HK-2 (cell line): ENCODE measurements around the gene ADAMTSL2.

Experiments
- DNase-seq: peaks from one replicate; pipeline ENCODE4 v3.0.0-alpha.2; 2018; ENCODE audit not compliant: unreplicated experiment

The ADAMTSL2 gene

DNA sequence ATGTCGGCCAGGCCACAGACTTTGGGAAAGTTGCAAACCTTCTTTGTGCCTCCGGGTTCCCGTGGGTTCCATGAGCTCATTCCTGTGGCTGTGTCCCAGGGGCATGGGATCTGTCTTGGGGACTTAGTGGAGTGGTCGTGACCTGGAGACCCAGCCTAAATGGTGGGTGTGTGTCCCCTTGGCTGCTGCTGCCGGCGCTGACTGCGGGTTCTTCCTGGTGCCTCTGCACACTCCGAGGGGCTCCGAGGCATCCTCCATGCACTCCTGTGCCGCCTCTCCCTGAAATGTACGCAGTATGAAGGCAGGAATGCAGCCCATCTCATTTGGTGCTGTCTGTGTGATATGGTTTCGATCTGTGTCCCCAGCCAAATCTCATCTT, 34.6 kb upstream of the ADAMTSL2 start:
- no peak for DNase-seq

DNA sequence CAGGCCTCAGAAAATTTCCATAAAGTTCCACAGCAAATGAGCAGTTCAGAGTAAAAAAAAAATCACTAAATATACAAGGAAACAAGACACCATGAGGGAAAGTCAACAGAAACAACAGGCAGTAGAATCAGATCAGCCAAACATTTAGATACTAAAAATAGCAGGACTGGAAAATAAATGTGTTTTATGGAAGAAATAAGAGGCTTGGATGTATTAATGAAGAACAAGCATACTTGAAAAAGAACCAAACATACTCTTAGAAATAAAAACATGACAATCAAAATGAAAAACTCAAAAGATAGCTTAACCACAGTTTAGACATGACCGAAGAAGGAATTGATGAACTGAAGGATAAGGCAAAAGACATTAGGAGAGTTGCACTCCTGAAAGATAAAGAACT, 32.4 kb upstream of the ADAMTSL2 start:
- DNase-seq, result no peak

DNA sequence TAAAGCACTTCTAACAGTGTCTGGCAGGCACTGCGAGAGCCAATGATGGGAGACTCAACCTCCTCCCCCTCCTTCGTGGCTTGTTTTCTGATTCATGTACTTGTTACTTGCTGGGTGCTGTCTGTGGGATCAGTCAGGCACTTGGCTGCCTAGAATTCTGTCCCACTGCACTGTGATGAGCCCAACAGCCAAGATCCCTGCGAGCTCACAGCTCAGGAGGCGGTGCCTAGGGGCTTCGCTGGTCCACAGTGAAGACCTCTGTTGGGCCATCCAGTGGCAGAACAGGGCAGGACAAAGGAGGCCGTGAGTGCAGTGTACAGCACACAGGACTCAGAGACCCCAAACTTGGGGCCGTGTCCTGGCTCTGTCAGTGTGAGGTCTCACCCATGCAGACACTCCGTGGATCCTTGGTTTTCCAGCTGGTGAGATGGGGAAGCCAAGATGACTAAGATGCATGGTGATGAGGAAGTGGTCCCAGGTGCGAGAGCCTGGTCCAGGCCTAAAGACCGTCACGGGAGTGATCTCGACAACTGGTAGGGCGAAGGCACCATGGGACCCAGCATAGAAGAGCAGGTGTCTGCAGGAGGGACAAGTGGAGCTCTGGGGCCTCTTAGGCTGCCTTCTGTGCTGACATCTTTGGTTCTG, 29.2 kb upstream of the ADAMTSL2 start:
- DNase-seq, result no peak

DNA sequence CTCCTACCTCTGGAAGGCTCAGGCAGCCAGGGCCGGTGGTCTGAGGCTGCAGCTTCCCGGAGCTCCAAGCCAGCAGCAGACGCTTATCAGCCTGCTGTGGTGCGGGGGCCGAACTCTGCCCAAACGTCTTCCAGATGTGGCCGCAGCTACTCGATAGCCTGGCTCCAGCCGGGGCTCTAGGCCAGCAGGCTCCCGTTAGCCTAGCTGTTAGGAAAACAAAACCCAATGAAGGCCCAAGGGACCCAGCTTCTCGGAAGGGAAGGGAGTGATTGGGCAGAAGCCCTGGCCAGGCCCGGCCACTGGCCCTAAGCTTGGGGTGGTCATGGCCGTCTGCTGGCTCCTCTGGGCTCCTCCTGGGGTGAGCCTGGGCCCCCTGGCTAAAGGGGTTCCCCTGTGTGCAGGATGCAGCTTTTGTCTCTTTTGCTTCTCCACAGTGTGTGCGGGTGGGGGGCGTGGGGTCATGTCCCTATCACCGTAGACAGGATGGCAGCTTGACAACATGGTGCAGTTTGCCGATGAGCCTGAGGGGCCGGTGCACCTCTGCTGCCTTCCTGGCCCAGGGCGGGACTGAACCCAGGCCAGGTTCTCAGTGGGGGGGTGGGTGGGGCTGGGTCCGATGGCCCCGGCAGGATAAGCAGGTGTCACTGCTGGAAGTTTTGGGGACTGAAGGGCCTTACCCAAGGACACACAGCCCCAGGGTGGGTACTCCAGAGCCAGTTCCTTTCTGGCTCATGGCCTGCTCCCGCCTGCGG, 28.4 kb upstream of the ADAMTSL2 start:
- DNase-seq, result no peak

DNA sequence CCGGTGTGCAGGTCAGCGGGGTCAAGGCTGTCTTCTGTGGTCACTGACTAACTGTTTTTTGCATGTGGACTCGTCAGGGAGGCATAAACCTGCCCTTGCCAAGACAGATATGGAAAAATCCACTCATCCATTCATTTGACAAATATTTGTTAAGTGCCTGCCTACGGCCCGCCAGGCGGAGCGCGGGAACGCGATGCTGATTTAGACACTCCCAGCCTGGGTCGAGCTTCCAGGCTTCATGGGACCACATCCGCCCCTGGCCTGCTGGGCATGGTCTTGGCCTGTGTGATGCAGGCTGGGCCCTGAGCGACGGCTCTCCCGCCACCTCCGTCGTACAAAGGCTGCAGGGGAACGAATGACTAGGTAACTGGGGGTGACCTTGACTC, 27.9 kb upstream of the ADAMTSL2 start:
- DNase-seq, result peak; percentile 92

DNA sequence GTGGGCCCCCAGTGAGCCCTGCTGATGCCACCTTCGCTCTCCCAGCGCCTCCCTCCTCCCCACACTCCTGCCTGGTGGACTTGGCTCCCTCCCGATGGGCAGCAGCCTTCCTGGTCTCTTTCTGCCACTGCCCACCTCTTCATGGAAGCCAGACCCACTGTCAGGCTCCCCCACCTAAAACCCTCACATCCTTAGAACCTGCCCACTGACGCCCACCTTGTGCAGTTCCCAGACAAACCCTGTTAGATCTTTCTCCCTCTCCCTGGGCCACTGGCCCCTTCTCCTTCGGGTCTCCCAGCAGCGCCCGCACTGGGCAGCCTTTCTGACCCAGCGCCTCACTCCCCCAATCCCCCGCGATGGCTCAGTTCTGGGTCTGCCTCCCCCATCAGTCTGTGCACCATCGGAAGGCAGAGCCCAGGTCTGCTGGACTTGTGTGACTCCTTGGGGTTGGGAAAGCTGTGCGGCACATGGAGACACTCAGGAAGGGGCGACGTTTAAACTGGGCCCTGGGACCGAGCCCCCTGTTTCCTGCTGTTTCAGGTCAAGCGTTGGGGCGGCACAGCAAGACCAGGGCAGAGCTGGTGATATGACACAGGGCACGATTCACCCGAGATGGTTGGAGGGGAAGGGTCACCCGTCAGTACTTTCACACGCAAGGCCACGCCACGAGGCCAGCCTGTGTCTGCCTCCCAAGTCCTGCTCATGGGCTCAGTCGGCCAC, 27.1 kb upstream of the ADAMTSL2 start:
- DNase-seq, result no peak

DNA sequence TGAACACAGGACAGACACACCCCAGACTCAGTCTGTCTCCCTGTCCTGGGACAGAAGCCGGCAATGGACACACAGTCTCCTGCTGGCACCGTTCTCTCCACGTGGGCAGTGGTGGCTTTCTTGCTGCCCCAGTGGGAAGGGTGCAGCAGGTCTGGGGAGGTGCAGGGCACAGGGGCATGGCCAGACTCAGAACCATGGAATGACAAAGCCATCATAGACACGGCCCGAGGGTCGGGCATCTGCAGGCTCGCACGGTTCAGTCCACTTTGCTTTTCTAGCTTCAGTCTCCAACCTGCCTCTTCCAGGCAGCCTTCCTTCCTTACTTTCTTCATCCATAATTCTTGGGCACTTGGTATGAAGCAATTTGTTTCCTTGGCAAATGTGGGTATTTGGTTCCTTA, 26.5 kb upstream of the ADAMTSL2 start:
- DNase-seq, result no peak

DNA sequence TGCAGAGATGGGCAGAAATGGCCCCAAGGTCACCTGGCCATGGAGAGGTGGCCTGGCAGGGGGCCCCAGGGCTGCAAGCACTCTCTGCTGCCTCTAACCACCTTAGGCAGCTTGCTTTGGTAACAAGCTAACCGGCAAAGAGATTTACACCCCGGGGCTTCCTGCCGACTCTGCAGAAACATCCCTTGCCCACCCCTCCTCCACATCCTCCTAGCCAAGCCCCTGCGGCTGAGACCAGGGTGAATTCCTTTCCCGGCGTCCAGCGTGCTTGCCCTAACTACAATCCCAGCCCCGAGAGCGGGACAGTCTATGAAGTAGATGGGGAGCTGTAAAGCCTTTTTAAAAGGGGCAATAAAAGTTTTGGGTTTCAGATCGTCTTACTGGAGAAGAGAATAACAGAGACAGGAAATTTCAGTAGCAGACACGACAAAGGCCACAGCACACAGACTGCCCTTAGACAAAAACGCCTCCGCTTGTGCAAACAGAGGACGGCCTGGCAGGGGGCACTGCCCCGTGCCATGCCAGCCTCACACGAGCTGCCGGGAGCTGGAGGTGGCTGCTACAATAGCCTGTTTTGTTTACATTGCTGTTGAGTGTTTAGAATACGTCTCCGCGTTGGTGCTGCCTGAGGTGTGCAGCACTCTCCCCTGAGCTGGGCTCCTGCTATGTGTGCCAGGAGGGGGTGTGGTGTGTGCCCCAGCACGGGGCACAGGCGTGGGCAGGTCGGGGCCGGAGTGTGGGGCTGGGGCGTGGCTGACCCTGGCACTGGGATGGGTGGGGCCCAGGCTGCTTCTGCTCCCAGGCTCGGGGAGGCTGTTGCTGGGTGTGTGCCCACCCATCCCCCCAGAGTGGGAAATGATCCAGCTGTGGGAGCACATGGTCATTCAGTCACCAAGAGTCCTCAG, 25.1 kb upstream of the ADAMTSL2 start:
- no peak for DNase-seq

DNA sequence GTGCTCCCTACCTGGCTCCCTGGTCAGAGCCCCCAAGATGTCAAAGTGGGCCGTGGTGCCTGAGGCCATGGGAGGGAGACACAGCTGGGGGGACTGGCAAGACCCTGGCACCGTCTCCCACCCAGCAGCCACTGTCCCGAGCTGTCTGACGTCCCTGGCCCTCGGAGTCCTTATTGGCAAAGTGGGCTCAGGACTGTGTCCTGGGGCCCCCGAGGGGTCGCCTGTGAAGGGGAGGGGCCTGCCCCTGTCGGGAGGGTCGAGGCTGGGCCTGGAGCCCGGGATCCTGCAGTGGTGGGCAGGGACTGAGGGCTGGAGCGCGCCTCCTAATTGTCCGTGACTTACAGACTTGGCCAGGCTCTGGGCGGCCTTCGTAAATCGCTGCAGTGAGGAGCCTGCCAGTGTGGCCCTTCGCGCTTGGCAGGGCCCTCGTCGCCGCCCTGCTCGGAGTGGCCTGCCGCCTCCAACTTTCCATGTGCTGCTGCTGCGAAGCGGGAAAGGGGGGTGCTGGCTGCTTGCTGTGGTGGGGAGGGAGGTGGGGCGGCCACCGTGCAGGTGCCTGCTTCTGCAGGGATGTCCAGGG, 23.5 kb upstream of the ADAMTSL2 start:
- DNase-seq, result no peak

DNA sequence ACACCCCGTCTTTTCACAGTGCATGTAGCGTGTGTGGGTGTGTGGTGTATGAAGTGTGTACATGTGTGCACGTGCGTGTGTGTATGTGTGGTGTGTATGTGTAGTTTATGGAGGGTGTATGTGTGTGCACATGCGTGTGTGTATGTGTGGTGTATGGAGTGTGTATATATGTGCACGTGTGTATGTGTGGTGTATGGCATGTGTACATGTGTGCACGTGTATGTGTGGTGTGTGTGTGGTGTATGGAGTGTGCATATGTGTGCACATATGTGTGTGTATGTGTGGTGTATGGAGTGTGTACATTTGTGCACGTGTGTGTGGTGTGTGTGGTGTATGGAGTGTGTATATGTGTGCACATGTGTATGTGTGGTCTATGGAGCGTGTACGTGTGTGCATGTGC, 22.9 kb upstream of the ADAMTSL2 start:
- no peak for DNase-seq

DNA sequence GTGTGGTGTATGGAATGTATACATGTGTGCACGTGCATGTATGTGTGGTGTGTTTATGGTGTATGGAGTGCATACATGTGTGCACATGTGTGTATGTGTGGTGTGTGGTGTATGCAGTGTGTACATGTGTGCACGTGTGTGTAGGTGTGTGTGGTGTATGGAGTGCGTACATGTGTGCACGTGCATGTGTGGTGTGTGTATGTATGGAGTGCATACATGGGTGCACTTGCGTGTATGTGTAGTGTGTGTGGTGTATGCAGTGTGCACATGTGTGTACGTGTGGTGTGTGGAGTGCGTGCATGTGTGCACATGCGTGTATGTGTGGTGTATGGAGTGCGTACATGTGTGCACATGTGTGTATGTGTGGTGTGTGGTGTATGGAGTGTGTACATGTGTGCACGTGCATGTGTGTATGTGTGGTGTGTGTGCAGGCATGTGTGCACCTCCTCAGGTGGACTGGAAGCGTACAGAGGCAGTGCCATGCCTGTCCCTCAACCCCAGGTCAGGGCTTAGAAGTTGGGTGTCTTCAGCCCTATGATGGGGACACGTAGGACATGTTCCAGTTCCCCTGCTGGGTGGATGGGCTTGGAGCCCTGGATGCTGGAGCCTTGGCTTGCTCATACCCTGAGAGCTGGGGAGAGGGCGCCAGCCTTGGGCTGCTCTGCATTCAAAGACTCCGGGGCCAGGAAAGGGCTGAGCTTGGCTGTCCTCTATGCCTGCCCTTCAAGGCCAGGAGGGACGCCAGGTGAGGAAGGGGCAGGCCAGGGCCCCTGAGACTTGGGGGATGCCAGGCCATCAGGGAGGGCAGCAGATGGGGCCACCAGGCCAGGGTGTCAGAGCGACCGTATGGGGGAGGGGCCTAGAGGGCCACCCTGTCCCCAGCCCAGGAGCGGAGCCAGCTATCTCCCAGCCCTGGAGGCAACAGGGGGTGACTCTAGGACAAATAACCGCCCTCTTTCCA, 22.0 kb upstream of the ADAMTSL2 start:
- DNase-seq, result no peak

DNA sequence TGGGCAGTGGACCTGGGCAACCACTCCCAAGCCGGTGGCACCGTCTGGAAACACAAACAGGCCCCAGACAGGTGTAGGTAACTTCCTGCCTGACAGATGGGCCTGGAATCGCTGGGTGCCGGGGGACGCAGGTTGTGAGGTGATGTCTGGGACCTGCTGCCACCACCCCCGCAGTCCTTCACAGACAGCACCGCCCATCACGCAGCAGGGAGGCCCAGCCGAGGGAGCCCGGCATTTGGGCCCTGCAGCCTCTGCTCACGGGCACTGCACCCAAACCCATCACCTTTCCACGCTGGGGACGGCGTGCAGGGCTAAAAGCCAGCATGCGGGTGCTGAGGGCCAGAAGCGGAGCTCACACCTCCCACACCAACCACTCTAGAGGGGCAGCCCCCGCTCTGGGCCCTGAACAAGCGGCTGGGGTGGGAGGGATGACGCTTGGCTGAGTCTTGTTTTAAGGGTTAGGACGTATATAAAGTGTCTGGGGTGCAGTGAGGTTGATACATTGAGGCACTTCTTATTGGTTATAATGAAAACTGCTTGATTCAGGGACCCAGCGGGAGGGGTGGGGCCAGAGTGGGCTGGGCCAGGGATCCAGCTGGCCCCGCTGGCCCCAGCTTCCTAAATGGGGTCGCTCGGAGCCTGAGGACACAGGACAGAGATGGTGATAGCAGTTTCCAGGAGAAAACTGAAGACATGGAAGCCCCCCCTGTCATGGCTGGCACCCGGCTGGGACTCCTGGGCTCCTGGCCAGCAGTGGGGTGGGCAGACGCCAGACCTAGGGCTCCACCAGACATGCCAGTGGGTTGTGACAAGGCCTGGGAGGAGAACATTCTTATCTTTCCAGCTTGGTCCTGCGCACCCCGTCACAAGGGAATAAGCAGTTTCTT, 21.0 kb upstream of the ADAMTSL2 start:
- no peak for DNase-seq

DNA sequence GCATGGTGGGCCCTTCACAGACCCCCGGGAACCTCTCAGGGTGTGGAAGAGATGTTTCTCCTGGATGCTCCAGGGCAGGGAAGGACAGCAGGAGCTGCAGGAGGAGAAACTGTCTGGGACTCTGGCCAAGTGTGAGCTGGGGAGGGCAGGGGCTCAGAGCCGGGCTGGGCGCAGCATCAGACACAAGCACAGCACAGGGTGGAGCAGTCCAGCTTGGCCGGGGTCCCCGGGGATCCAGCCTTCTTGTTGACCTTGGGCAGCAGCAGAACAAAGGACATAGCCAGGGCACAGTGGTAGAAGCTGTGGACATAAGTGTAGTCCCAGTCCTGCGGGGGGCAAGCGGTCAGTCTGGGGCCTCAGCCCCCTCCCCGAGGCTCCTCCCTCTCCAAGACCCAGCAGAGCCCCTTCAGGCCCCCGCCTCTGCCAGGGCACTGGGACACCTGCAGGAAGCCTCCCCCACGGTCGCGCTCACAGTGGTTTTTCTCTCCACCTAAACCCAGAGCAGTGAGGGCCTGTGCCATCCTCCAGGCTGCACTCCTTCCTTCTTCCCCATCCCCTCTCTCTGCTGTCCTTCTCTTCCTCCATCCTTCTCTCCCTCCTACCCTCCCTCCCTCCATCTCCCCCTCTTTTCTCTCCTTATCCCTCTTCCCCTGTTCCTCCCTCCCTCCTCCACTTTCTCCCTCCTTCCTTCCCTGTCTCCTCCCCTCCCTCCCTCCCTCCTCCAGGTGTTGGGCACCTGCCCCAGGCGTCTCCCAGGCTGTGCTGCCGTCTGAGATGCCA, 19.9 kb upstream of the ADAMTSL2 start:
- no peak for DNase-seq

DNA sequence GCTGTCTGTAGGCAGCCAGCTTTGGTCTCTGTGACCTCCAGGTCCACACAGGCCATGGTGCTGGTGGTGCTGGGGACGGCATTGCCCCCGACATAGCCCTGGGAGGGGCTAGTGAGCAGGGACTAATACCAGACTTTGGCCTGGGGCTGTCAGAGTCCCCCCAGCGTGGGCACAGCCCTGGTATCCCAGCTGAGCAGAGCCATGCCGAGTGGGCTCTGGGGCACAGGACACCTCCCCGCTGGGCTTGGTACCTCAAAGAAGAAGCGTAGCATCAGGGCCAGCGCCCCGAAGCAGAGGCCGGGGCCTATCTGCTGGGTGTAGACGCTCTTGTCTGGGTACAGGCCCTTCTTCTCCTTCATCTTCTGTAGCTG, 19.3 kb upstream of the ADAMTSL2 start:
- no peak for DNase-seq

DNA sequence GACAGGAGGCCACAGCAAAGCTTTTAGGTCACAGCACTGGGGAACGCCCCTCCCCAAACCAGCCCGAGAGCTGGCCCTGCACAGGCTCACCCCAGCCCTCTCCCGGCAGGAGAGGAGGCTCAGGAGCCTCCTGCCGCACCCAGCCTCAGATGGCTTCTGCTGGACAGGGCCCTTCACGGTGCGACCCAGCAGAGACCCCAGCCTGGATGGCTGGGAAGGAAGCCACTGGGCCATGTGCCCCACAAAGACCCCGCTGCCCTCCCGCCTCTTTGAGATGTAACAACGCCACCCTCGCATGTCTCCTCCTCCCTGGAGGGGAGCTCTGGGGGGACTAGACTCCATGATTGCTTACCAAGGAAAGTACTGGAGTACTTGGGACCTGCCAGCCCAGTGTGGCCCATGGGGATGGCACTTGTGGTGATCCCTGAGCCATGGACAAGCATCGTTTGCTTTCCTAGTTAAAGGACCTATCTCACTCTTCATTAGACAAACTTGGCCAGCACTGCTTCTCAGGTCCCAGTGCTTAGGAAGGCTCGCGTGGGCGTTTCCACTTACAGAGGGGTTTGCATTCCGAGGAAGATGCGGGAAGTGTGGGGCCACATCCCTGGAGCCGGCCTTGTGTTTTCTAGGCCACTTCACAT, 18.8 kb upstream of the ADAMTSL2 start:
- DNase-seq, result no peak

DNA sequence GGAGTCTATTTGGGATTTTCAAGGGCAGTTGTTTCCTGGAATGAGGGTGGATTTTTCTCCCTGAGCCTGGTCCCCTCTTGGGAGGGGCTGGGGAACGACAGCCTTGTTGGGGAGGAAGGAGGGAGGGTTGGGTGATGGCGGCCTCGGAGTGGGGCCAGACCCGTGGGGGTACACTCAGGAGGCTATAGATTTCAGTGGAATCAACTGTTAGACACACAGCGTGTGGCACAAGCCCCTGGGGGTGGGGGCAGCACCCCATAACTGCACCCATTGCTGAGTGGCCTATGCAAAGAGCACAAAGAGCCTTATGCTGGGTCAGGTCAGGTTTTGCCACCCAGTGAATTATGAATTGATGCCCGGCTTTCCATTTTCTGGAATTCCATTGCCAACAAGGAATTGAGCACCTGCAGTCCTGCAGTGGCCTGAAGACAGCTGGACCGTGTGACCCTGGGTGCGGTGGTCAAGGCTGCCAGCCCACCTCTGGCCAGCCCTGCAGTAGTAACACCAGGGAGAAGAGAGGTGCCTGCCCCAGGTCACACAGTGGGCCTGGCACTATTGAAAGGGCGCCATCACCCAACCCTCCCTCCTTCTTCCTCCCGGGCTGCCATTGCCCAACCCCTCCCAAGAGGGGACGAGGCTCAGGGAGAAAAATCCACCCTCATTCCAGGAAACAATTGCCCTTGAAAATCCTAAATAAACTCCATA, 18.1 kb upstream of the ADAMTSL2 start:
- no peak for DNase-seq

DNA sequence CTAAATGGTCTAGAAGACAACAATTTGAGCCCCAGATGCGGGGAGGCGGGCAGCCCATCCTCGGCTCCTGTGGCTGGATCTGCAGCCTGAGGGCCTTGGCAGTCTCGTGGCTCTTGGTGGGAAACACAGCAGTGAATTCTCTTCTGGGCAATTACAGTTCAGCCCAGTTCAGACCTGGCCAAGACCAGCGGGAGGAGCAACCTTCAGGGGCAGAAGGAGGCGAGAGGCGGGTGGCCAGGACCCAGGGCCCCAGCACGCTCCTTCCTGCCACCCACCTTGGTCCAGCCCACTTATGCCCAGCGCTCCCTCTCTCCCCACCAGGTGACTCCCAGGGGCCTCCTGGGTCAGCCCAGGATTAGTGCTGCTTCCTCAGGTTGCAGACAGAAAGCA, 17.5 kb upstream of the ADAMTSL2 start:
- no peak for DNase-seq

DNA sequence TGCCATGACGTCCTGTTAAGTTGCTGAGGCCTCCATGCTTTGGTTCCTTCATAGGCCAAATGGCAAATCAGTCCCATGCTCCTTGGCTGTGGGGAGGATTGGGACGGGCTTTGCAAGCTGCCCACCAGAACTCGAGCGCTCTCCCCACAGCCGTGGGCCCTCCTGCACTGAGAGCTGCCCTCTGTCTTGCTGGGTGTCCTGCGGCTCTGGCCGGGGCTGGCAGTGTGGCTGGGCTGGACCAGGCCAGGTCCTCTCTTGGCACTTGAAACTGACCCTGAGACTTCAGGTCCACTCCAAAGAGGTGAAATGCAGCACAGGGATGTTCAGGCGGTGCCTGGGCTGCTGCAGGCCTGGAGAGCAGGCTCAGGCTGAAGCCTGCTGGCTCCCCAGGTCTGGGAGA, 16.8 kb upstream of the ADAMTSL2 start:
- no peak for DNase-seq
